Ovary (tissue), 3 donors: ENCODE measurements around the gene RPS3.

ENCODE experiments used
- CTCF ChIP-seq, 3 donors: fragments of 450-650 bp in 2 of 3; fragments of 200-600 bp in 1 of 3; IDR thresholded peaks; one replicate each; pipeline versions ENCODE4 v1.5.1 to v1.8.0; 2016 to 2022; ENCODE audit warnings: antibody characterized with exemption in 3 of 3, mild to moderate bottlenecking in 1 of 3
- EP300 ChIP-seq: sonication (generic); formaldehyde crosslinking; IDR thresholded peaks from one replicate; pipeline ENCODE4 v1.6.1; 2017; ENCODE audit warnings: antibody characterized with exemption
- POLR2A ChIP-seq: fragments of 450-650 bp; IDR thresholded peaks from one replicate; pipeline ENCODE4 v1.6.1; 2017; ENCODE audit warnings: antibody characterized with exemption, mild to moderate bottlenecking, moderate library complexity
- donor health status: DM: no; HTN: no; CAD: no.

- TF ChIP-seq CTCF (IDR thresholded peaks at IDR 0.05) (no peak), POLR2A (no peak), EP300 (no peak)
These were observed 26.1 kb upstream of the RPS3 start for GRCh38 chr11:75373201-75373600.
